GM23248 (cell line): ENCODE measurements around the gene NARF.

Experiments
- EZH2 ChIP-seq: fragments of 200-600 bp; sonication (generic); IDR thresholded peaks from 2 replicates; pipeline ENCODE4 v1.6.1; 2018; ENCODE audit warnings: antibody characterized with exemption, mild to moderate bottlenecking; ENCODE audit not compliant: insufficient read depth, poor library complexity, severe bottlenecking
- EZH2phosphoT487 ChIP-seq: fragments of 200-600 bp; sonication (generic); IDR thresholded peaks from 2 replicates; pipeline ENCODE4 v1.6.1; 2018; ENCODE audit warnings: antibody characterized with exemption, moderate library complexity, mild to moderate bottlenecking, low read depth; ENCODE audit not compliant: insufficient read depth

- TF ChIP-seq EZH2phosphoT487 (no peak), EZH2 (no peak)
These were observed 17.4 kb upstream of the NARF start for GRCh38 chr17:82440991-82441627.
